H1 (cell line): Measurements from ENCODE around the gene FLT4. TPM values are rescaled to one million over a fixed set of nuclear protein-coding genes. Genes with fewer than 3 reads are reported as not detected.
A peak's percentile ranks its signal among the peaks of the same experiment; 100 is the strongest.

Experiments used
- CTCF ChIA-PET: fragments of 300-600 bp; sonication (Branson Sonifier 250); formaldehyde crosslinking; loops from one replicate; lab custom pipeline; 2021; ENCODE audit not compliant: partially characterized antibody; lab: Charles Lee
- POLR2A ChIA-PET: fragments of 300-600 bp; sonication (Branson Sonifier 250); formaldehyde crosslinking; loops from one replicate; lab custom pipeline; 2021; ENCODE audit warnings: inconsistent platforms; ENCODE audit not compliant: partially characterized antibody; lab: Charles Lee
- DNase-seq, 2 experiments: peaks; one replicate each; pipeline versions ENCODE4 v3.0.0 to v3.0.0-alpha.2; 2010 to 2022; ENCODE audit warnings: low spot score in 2 of 2, low read depth in 1 of 2, mixed read lengths in 1 of 2
- FAIRE-seq: peaks from 2 replicates; lab custom pipeline; 2011; peaks lifted over from hg19 to GRCh38; lab: Jason Lieb, UNC
- H2AFZ ChIP-seq: 2 replicates; pipeline ENCODE4 v1.8.1; 2012; ENCODE audit warnings: low read length, inconsistent platforms
- H2AK5ac ChIP-seq: 2 replicates; pipeline ENCODE4 v1.6.1; 2013; ENCODE audit warnings: low read depth, low read length
- H2BK120ac ChIP-seq: replicated peaks from 2 replicates; pipeline ENCODE3; 2013; ENCODE audit warnings: low read depth, low read length, inconsistent platforms
- H2BK12ac ChIP-seq: 2 replicates; pipeline ENCODE4 v1.6.1; 2013; ENCODE audit warnings: low read depth, low read length
- H2BK15ac ChIP-seq: 2 replicates; pipeline ENCODE4 v1.6.1; 2013; ENCODE audit warnings: low read length
- H2BK20ac ChIP-seq: 2 replicates; pipeline ENCODE4 v1.6.1; 2013; ENCODE audit warnings: low read length
- H2BK5ac ChIP-seq: 2 replicates; pipeline ENCODE4 v1.6.1; 2013; ENCODE audit warnings: low read depth, low read length
- H3K14ac ChIP-seq: 2 replicates; pipeline ENCODE4 v1.6.1; 2013; ENCODE audit warnings: inconsistent platforms; ENCODE audit not compliant: insufficient read length
- H3K18ac ChIP-seq: 2 replicates; pipeline ENCODE4 v1.6.1; 2013; ENCODE audit warnings: low read length; ENCODE audit errors: extremely low read depth
- H3K23ac ChIP-seq: 2 replicates; pipeline ENCODE4 v1.6.1; 2013; ENCODE audit warnings: inconsistent platforms; ENCODE audit not compliant: insufficient read length
- H3K23me2 ChIP-seq: 2 replicates; pipeline ENCODE4 v1.6.1; 2013; ENCODE audit warnings: low read depth, low read length
- H3K27ac ChIP-seq: 2 replicates; pipeline ENCODE4 v1.6.1; 2011; ENCODE audit warnings: low read depth, low read length, inconsistent platforms
- H3K27me3 ChIP-seq, 4 experiments: replicated peaks in 1 of 4; 1 replicate in 1 of 4; 2 replicates in 3 of 4; pipeline versions ENCODE4 v1.6.1 to v1.8.1; 2011 to 2013; ENCODE audit warnings: low read length in 3 of 4, mild to moderate bottlenecking in 3 of 4, inconsistent platforms in 2 of 4, mixed read lengths in 2 of 4, moderate library complexity in 1 of 4; ENCODE audit not compliant: control insufficient read depth in 3 of 4, insufficient read depth in 3 of 4; ENCODE audit errors: extremely low read depth in 1 of 4
- H3K36me3 ChIP-seq, 4 experiments: 2 replicates each; pipeline versions ENCODE4 v1.6.1 to v1.8.1; 2011 to 2013; ENCODE audit warnings: mild to moderate bottlenecking in 4 of 4, low read length in 3 of 4, moderate library complexity in 2 of 4, control low read depth in 1 of 4, inconsistent platforms in 1 of 4; ENCODE audit not compliant: insufficient read depth in 4 of 4, control insufficient read depth in 2 of 4
- H3K4ac ChIP-seq: replicated peaks from 2 replicates; pipeline ENCODE3; 2013; ENCODE audit warnings: low read length, low read depth, mixed read lengths, inconsistent platforms; ENCODE audit not compliant: insufficient read length
- H3K4me1 ChIP-seq, 4 experiments: replicated peaks in 1 of 4; 1 replicate in 1 of 4; 2 replicates in 3 of 4; pipeline versions ENCODE4 v1.6.1 to v1.8.1; 2011 to 2013; ENCODE audit warnings: low read length in 3 of 4, inconsistent platforms in 2 of 4, mixed read lengths in 1 of 4; ENCODE audit not compliant: insufficient read depth in 4 of 4, control insufficient read depth in 3 of 4
- H3K4me2 ChIP-seq, 2 experiments: 2 replicates each; pipeline versions ENCODE4 v1.6.1 to v1.8.1; 2011 to 2013; ENCODE audit warnings: low read depth in 2 of 2, low read length in 2 of 2, control low read depth in 1 of 2, inconsistent platforms in 1 of 2, mild to moderate bottlenecking in 1 of 2; ENCODE audit not compliant: insufficient read depth in 1 of 2
- H3K4me3 ChIP-seq, 4 experiments: fragments of 200-600, 300-600 bp in 1 of 4; sonication (generic), shearing (Covaris generic), sonication (Bioruptor Twin) in 1 of 4; 2 replicates each; pipeline versions ENCODE4 v1.5.1 to v1.8.1; 2011 to 2016; ENCODE audit warnings: low read length in 4 of 4, low read depth in 3 of 4, control low read depth in 2 of 4, inconsistent platforms in 2 of 4, mild to moderate bottlenecking in 2 of 4, mixed read lengths in 1 of 4, moderate library complexity in 1 of 4; ENCODE audit not compliant: insufficient read depth in 2 of 4; ENCODE audit errors: extremely low read depth in 1 of 4
- H3K56ac ChIP-seq: replicated peaks from 2 replicates; pipeline ENCODE3; 2013; ENCODE audit warnings: low read depth, mild to moderate bottlenecking, mixed read lengths, low read length, inconsistent platforms; ENCODE audit not compliant: insufficient read length
- H3K79me1 ChIP-seq: 2 replicates; pipeline ENCODE4 v1.6.1; 2013; ENCODE audit warnings: low read depth, low read length, control low read depth
- H3K79me2 ChIP-seq, 2 experiments: 2 replicates each; pipeline versions ENCODE4 v1.6.1 to v1.8.1; 2012 to 2013; ENCODE audit warnings: low read length in 2 of 2, mild to moderate bottlenecking in 2 of 2, inconsistent platforms in 1 of 2; ENCODE audit not compliant: insufficient read depth in 2 of 2, control insufficient read depth in 1 of 2
- H3K9ac ChIP-seq, 4 experiments: replicated peaks in 1 of 4; 1 replicate in 1 of 4; 2 replicates in 3 of 4; pipeline versions ENCODE4 v1.6.1 to v1.8.1; 2011 to 2013; ENCODE audit warnings: low read depth in 3 of 4, low read length in 3 of 4, control low read depth in 2 of 4, mild to moderate bottlenecking in 2 of 4, moderate library complexity in 2 of 4, inconsistent platforms in 1 of 4; ENCODE audit errors: extremely low read depth in 1 of 4
- H3K9me3 ChIP-seq, 2 experiments: 2 replicates each; pipeline versions ENCODE4 v1.6.1 to v1.8.1; 2012 to 2013; ENCODE audit warnings: mild to moderate bottlenecking in 2 of 2, moderate library complexity in 2 of 2, control low read depth in 1 of 2, inconsistent platforms in 1 of 2, low read depth in 1 of 2, low read length in 1 of 2, mixed read lengths in 1 of 2; ENCODE audit not compliant: insufficient read depth in 2 of 2
- H4K20me1 ChIP-seq, 2 experiments: replicated peaks in 1 of 2; 2 replicates each; pipeline versions ENCODE3 to v1.8.1; 2011 to 2013; ENCODE audit warnings: inconsistent platforms in 2 of 2, low read length in 2 of 2, mild to moderate bottlenecking in 1 of 2; ENCODE audit not compliant: insufficient read depth in 2 of 2, control insufficient read depth in 1 of 2
- H4K5ac ChIP-seq: 2 replicates; pipeline ENCODE4 v1.6.1; 2013; ENCODE audit warnings: low read length, low read depth, mixed read lengths, inconsistent platforms; ENCODE audit not compliant: insufficient read length
- H4K8ac ChIP-seq: 2 replicates; pipeline ENCODE4 v1.8.0; 2013; ENCODE audit warnings: mild to moderate bottlenecking, moderate library complexity, low read length, inconsistent platforms; ENCODE audit not compliant: insufficient read depth; ENCODE audit errors: extremely low read depth
- H4K91ac ChIP-seq: replicated peaks from 2 replicates; pipeline ENCODE3; 2013; ENCODE audit warnings: low read length, mixed read lengths, inconsistent platforms; ENCODE audit not compliant: insufficient read length
- ASH2L ChIP-seq: fragments of 200-600, 300-600 bp; sonication (generic); IDR thresholded peaks from one replicate; pipeline ENCODE4 v1.7.1; 2017; ENCODE audit warnings: low read length
- ATF3 ChIP-seq: IDR thresholded peaks from 2 replicates; pipeline ENCODE4 v1.6.1; 2011; ENCODE audit warnings: low read depth, mild to moderate bottlenecking, low read length; ENCODE audit not compliant: insufficient read depth
- BCL11A ChIP-seq, 2 experiments: IDR thresholded peaks; one replicate each; pipeline ENCODE4 v1.6.1; 2011; ENCODE audit warnings: low read depth in 2 of 2, low read length in 2 of 2, mild to moderate bottlenecking in 2 of 2
- CHD1 ChIP-seq: IDR thresholded peaks from 2 replicates; pipeline ENCODE4 v1.6.1; 2012; ENCODE audit warnings: low read depth, low read length, improper control_type of control experiment
- CREB1 ChIP-seq: IDR thresholded peaks from 2 replicates; pipeline ENCODE4 v1.6.1; 2012; ENCODE audit warnings: inconsistent platforms
- EGR1 ChIP-seq: IDR thresholded peaks from 2 replicates; pipeline ENCODE4 v1.6.1; 2011; ENCODE audit warnings: low read depth, low read length, borderline replicate concordance
- EZH2 ChIP-seq: fragments of 200-600 bp; sonication (generic); IDR thresholded peaks from 2 replicates; pipeline ENCODE4 v1.7.1; 2012; ENCODE audit warnings: low read depth, mild to moderate bottlenecking, moderate library complexity, low read length, inconsistent platforms; ENCODE audit not compliant: severe bottlenecking
- GABPA ChIP-seq: IDR thresholded peaks from 2 replicates; pipeline ENCODE4 v1.6.1; 2011; ENCODE audit warnings: mild to moderate bottlenecking, low read length, moderate library complexity, borderline replicate concordance; ENCODE audit not compliant: insufficient read depth
- NANOG ChIP-seq: IDR thresholded peaks from 2 replicates; pipeline ENCODE4 v1.6.1; 2011; ENCODE audit warnings: low read length, low read depth, mild to moderate bottlenecking, inconsistent platforms; ENCODE audit not compliant: insufficient read depth, poor library complexity, severe bottlenecking
- PHF8 ChIP-seq: fragments of 200-600 bp; sonication (generic); conservative IDR thresholded peaks from 2 replicates; pipeline ENCODE4 v1.7.1; 2012; ENCODE audit warnings: low read depth, mild to moderate bottlenecking, inconsistent platforms, low read length, moderate library complexity
- POLR2A ChIP-seq, 2 experiments: IDR thresholded peaks; 1 replicate in 1 of 2; 2 replicates in 1 of 2; pipeline ENCODE4 v1.6.1; 2011; ENCODE audit warnings: low read depth in 2 of 2, low read length in 2 of 2, mild to moderate bottlenecking in 2 of 2; ENCODE audit errors: control extremely low read depth in 1 of 2
- SIN3A ChIP-seq, 2 experiments: IDR thresholded peaks in 1 of 2; conservative IDR thresholded peaks in 1 of 2; 2 replicates each; pipeline ENCODE4 v1.6.1; 2011 to 2012; ENCODE audit warnings: low read length in 2 of 2, improper control_type of control experiment in 1 of 2, low read depth in 1 of 2, mild to moderate bottlenecking in 1 of 2
- SP1 ChIP-seq: IDR thresholded peaks from 2 replicates; pipeline ENCODE4 v1.6.1; 2011; ENCODE audit warnings: low read depth, low read length
- TAF1 ChIP-seq: IDR thresholded peaks from 2 replicates; pipeline ENCODE4 v1.6.1; 2011; ENCODE audit warnings: mild to moderate bottlenecking, low read depth, low read length
- TBP ChIP-seq: IDR thresholded peaks from 2 replicates; pipeline ENCODE4 v1.6.1; 2011; ENCODE audit warnings: low read depth, low read length, improper control_type of control experiment
- WGBS, 2 experiments: shearing (Covaris generic) in 1 of 2; methylation state at CpG; one replicate each; pipeline versions ENCODE4 v1.1.6 to v1.1.7; 2013 to 2015; ENCODE audit warnings: low lambda C conversion rate in 2 of 2, mixed read lengths in 2 of 2, inconsistent platforms in 1 of 2, low coverage in 1 of 2, missing lambda C conversion rate in 1 of 2; ENCODE audit not compliant: insufficient replicate concordance in 2 of 2, insufficient coverage in 1 of 2, insufficient read length in 1 of 2; ENCODE audit errors: extremely low coverage in 1 of 2, missing lambda C conversion rate in 1 of 2; 5-methylcytosine and 5-hydroxymethylcytosine counted together
- polyA plus RNA-seq, 7 experiments: library from polyadenylated mRNA; depleted of rRNA in 3 of 7; stranded (reverse) in 5 of 7; unstranded in 2 of 7; fragments of >200 nt in 5 of 7; fragments of 200-250 nt in 2 of 7; gene quantifications; 1 replicate in 5 of 7; 2 replicates in 1 of 7; 4 replicates in 1 of 7; pipeline versions ENCODE4 v1.2.1 to v1.2.3, GENCODE V29; 2011 to 2013; ENCODE audit warnings: missing spikeins in 2 of 7, mixed read lengths in 2 of 7
- total RNA-seq: library from RNA; stranded (reverse); fragmentation: NEBNext Ultra II Directional; extraction: Animal tissue kit (Norgen Biotek cat#: 25700); gene quantifications from 2 replicates; pipeline ENCODE4 v1.2.1, GENCODE V29; 2021

Gene FLT4
- total and polyA plus RNA-seq, 2 of the 8 experiments (the other 6 are each of a cell fraction or from before 2014, with no cell fraction given): 6.5 to 7.7 TPM

GRCh38 chr5:180632768-180633167 is 16.6 kb downstream of the FLT4 start:
- Histone ChIP-seq H3K14ac (no peak overlapping the region), H2BK12ac (0 out of 2 replicates have a peak overlapping the region, but pooled peaks have one; percentile 17), H2BK20ac (no peak overlapping the region), H3K56ac (no peak overlapping the region), H3K79me1 (no peaks in the 10 kb centered on the region), H4K91ac (no peak overlapping the region), H3K4me1 (peaks cover 0 to 6% (median 2%) of the 10 kb centered on the region in 4 experiments; a peak in 4 of 7 replicates), H3K23ac (no peak overlapping the region), H3K79me2 (no peaks in the 10 kb centered on the region), H4K8ac (no peak overlapping the region), H3K9me3 (no peaks in the 10 kb centered on the region), H2AFZ (no peak overlapping the region), H3K23me2 (peaks cover 3% of the 10 kb centered on the region; the same call in 1 of the 2 replicates), H3K27me3 (no peaks in the 10 kb centered on the region; a peak in 1 of 7 replicates), H3K4me2 (no peak overlapping the region), H3K18ac (no peak overlapping the region), H3K9ac (no peak overlapping the region), H2BK120ac (no peak overlapping the region), H2BK15ac (no peak overlapping the region), H3K4me3 (no peak overlapping the region), H4K20me1 (no peaks in the 10 kb centered on the region), H4K5ac (no peak overlapping the region), H2AK5ac (no peak overlapping the region), H2BK5ac (no peak overlapping the region; the same call in 1 of the 2 replicates), H3K27ac (no peak overlapping the region), H3K4ac (no peak overlapping the region), H3K36me3 (no peaks in the 10 kb centered on the region)
- DNase-seq (no peak), FAIRE-seq (no peak)
- ChIA-PET CTCF (no interaction called here), POLR2A (interaction anchor here (1.0 kb wide), 1 partner anchor 21 kb away, joined by 3 read pairs; no protein-coding TSS in a partner anchor)
- WGBS, 2 experiments: 88% methylated on average over 10 of the region's 10 CpGs; no CpG with 5 or more reads in 1 of the 2 experiments
- TF ChIP-seq CHD1 (no peak), CREB1 (no peak), EGR1 (no peak), ASH2L (no peak), TBP (no peak), GABPA (no peak), BCL11A (IDR thresholded peaks at IDR 0.05; ENCODE audit: low read depth in 2 of 2, low read length in 2 of 2) (no peak), NANOG (no peak), SP1 (no peak), SIN3A (conservative IDR thresholded peaks at IDR 0.05 in 1 of 2, IDR thresholded peaks at IDR 0.05 in 1 of 2; ENCODE audit: low read depth in 1 of 2, low read length in 2 of 2) (no peak), ATF3 (no peak), POLR2A (IDR thresholded peaks at IDR 0.05; ENCODE audit: control extremely low read depth in 1 of 2, low read depth in 2 of 2, low read length in 2 of 2) (no peak), TAF1 (no peak), PHF8 (no peak), EZH2 (no peak)
